ENCODE results near the gene TMEM18.

DNA sequence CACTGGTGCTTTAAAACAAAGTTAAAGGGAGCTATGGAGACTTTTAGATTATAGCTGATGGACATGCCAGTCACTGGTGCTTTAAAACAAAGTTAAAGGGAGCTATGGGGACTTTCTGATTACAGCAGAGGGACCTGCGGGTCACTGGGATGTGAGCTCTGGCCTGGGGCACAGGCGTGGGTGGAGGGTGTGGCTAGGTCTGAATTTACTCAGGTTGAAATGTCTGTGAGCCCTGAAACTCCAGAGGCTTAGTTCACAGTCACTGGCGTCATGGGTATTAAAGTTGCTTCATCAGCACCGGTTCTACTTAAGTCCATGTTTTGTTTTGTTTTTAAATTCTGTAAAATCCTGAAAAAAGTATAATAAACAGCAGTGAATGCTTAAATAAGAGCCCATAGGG lies 49.0 kb upstream of the TMEM18 start:
- TF ChIP-seq EP300 (IDR thresholded peaks at IDR 0.05) = no peak
- no peak for TF ChIP-seq CTCF (IDR thresholded peaks at IDR 0.05)
- no peak for TF ChIP-seq POLR2AphosphoS5 (IDR thresholded peaks at IDR 0.05)

Measured in esophagus muscularis mucosa (tissue), 4 donors.